Parathyroid adenoma (tissue), 2 donors: ENCODE measurements around the gene PRELID3B.

Source experiments
- H2AFZ ChIP-seq: fragments of 300-600 bp; sonication (generic); one replicate; pipeline ENCODE4 v1.7.0; 2017; ENCODE audit warnings: antibody characterized with exemption, mild to moderate bottlenecking
- H3K27ac ChIP-seq: fragments of 300-600 bp; sonication (generic); one replicate; pipeline ENCODE4 v1.7.0; 2017
- H3K27me3 ChIP-seq: fragments of 300-600 bp; sonication (generic); one replicate; pipeline ENCODE4 v1.7.0; 2017; ENCODE audit warnings: low read length; ENCODE audit not compliant: control insufficient read depth, insufficient read depth
- H3K36me3 ChIP-seq: fragments of 300-600 bp; sonication (generic); one replicate; pipeline ENCODE4 v1.7.0; 2017; ENCODE audit warnings: low read length; ENCODE audit not compliant: control insufficient read depth, insufficient read depth
- H3K4me1 ChIP-seq: fragments of 300-600 bp; sonication (generic); one replicate; pipeline ENCODE4 v1.7.0; 2017; ENCODE audit warnings: control low read depth
- H3K4me2 ChIP-seq: fragments of 300-600 bp; sonication (generic); one replicate; pipeline ENCODE4 v1.7.0; 2017; ENCODE audit warnings: low read length
- H3K4me3 ChIP-seq: fragments of 300-600 bp; sonication (generic); one replicate; pipeline ENCODE4 v1.7.0; 2017; ENCODE audit warnings: low read depth, low read length
- H3K79me2 ChIP-seq: fragments of 300-600 bp; sonication (generic); one replicate; pipeline ENCODE4 v1.7.0; 2017; ENCODE audit warnings: control low read depth
- H3K9ac ChIP-seq: fragments of 300-600 bp; sonication (generic); one replicate; pipeline ENCODE4 v1.7.0; 2017; ENCODE audit warnings: mild to moderate bottlenecking
- H3K9me3 ChIP-seq: fragments of 300-600 bp; sonication (generic); one replicate; pipeline ENCODE4 v1.7.0; 2017; ENCODE audit warnings: low read length; ENCODE audit not compliant: control insufficient read depth
- TF ChIP-seq, protein P1 (sequence below): fragments of 300-600 bp; sonication (generic); IDR thresholded peaks from one replicate; pipeline ENCODE4 v1.7.0; 2017; ENCODE audit warnings: antibody characterized with exemption, mild to moderate bottlenecking
- donor health status: primary hyperparathyroidism.

PRELID3B gene

DNA sequence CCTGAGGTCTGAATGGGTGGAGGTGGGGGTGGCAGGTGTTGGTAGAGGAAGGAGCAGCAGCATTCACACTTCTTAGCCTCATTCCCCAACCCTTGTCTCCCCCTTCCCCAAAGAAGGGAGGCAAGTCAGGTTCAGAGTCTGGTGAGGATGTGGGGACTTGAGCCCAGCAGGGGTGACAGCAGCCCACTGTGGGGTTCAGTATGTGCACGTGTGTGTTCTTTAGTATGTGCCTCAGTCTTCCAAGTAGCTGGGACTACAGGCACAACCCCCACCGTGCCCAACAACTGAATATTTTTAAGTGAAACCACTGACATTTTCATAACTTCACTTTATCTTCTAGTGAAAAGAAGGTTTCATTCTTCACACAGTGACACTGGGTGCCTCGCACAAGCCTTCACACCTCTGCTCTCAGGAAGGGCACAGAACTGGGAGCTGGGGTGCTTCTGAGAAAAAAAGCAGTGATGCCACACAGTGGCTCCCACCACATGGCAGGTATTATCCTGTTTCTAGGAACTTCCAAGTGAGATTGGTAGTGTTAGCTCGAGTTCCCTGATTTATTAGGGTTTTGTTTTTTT lies 33.4 kb upstream of the PRELID3B start:
- Histone ChIP-seq H3K4me3 (no peak overlapping the region), H3K9ac (no peak overlapping the region), H3K79me2 (no peaks in the 10 kb centered on the region), H2AFZ (no peak overlapping the region), H3K36me3 (no peaks in the 10 kb centered on the region), H3K4me1 (no peaks in the 10 kb centered on the region), H3K4me2 (no peak overlapping the region), H3K27me3 (no peaks in the 10 kb centered on the region), H3K9me3 (no peaks in the 10 kb centered on the region), H3K27ac (no peak overlapping the region)
- TF ChIP-seq, protein P1, sequence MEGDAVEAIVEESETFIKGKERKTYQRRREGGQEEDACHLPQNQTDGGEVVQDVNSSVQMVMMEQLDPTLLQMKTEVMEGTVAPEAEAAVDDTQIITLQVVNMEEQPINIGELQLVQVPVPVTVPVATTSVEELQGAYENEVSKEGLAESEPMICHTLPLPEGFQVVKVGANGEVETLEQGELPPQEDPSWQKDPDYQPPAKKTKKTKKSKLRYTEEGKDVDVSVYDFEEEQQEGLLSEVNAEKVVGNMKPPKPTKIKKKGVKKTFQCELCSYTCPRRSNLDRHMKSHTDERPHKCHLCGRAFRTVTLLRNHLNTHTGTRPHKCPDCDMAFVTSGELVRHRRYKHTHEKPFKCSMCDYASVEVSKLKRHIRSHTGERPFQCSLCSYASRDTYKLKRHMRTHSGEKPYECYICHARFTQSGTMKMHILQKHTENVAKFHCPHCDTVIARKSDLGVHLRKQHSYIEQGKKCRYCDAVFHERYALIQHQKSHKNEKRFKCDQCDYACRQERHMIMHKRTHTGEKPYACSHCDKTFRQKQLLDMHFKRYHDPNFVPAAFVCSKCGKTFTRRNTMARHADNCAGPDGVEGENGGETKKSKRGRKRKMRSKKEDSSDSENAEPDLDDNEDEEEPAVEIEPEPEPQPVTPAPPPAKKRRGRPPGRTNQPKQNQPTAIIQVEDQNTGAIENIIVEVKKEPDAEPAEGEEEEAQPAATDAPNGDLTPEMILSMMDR: no peak

DNA sequence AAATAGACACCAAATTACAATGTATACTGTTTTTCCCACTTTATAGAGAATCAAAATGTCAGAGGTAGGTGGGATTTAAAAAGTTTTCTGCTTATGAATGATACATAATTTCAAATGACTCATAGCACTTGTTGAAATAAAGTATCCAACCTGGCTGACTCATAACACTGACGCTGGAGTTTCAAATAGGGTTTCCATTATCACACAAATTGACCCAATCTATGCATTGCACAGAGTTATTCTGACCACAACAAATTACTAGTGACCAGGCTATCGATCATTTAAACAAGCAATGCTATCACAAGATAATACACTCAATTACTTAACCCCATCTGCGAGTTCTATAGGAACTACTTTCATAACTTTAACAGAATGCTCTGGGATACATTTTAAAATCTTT lies 31.9 kb upstream of the PRELID3B start:
- H3K79me2 ChIP-seq: no peaks in the 10 kb centered on the region
- no peak overlapping the region for H3K9ac ChIP-seq
- H3K36me3 ChIP-seq: no peaks in the 10 kb centered on the region
- H2AFZ ChIP-seq: no peak overlapping the region
- H3K9me3 ChIP-seq: no peaks in the 10 kb centered on the region
- H3K27me3 ChIP-seq: no peaks in the 10 kb centered on the region
- no peak overlapping the region for H3K27ac ChIP-seq
- no peak overlapping the region for H3K4me2 ChIP-seq
- H3K4me3 ChIP-seq: no peak overlapping the region
- TF ChIP-seq, protein P1: no peak
- no peaks in the 10 kb centered on the region for H3K4me1 ChIP-seq

DNA sequence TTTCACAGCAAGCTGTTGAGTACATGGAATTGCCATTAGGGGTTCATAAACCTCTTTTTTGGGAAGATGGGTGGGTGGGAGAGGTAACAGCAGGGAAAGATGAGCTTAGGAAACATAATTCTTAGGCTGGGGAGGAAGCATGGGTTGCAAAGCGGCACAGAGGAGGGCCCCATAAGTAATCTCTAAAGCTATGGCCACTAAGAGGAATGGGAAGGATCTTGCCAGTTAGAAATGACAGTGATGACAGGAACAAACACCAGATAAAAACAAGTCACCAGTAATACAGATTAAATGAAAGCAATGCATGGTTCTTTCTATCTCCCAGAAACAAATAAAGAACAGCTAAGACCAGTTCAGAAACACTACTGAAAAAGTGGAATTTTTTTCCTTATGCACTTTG lies 31.0 kb upstream of the PRELID3B start:
- no peaks in the 10 kb centered on the region for H3K36me3 ChIP-seq
- no peak overlapping the region for H3K9ac ChIP-seq
- no peaks in the 10 kb centered on the region for H3K27me3 ChIP-seq

DNA sequence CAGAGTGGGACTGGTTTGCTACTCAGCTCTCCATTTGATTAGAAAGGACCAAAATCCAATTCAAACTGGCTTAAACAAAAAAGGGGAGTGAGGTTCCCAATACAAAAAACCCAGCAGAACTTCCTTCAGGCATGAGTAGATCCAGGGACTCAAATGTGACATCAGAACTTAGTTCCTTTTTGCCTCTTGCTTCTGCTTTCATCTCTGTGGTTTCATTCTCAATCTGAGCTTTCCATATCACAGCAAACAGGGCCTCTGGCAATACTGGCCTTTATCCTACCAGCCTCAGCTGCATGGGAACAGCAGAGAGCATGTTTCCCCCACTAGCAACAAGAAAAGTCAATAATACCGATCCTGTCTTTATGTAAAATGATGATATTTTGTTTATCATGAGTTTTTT lies 28.6 kb upstream of the PRELID3B start:
- H3K9ac ChIP-seq: no peak overlapping the region
- no peak overlapping the region for H3K27ac ChIP-seq
- TF ChIP-seq, protein P1: no peak
- H3K36me3 ChIP-seq: no peaks in the 10 kb centered on the region
- H3K4me3 ChIP-seq: no peak overlapping the region
- no peak overlapping the region for H3K4me2 ChIP-seq
- no peaks in the 10 kb centered on the region for H3K4me1 ChIP-seq
- H3K9me3 ChIP-seq: no peaks in the 10 kb centered on the region
- no peaks in the 10 kb centered on the region for H3K79me2 ChIP-seq
- no peaks in the 10 kb centered on the region for H3K27me3 ChIP-seq
- no peak overlapping the region for H2AFZ ChIP-seq

More for the DNA sequence above, 31.0 kb upstream of the PRELID3B start:
- Histone ChIP-seq H3K4me2 (no peak overlapping the region), H3K79me2 (no peaks in the 10 kb centered on the region), H3K27ac (no peak overlapping the region), H2AFZ (no peak overlapping the region), H3K4me1 (no peaks in the 10 kb centered on the region), H3K4me3 (no peak overlapping the region), H3K9me3 (no peaks in the 10 kb centered on the region)
- TF ChIP-seq, protein P1: no peak

DNA sequence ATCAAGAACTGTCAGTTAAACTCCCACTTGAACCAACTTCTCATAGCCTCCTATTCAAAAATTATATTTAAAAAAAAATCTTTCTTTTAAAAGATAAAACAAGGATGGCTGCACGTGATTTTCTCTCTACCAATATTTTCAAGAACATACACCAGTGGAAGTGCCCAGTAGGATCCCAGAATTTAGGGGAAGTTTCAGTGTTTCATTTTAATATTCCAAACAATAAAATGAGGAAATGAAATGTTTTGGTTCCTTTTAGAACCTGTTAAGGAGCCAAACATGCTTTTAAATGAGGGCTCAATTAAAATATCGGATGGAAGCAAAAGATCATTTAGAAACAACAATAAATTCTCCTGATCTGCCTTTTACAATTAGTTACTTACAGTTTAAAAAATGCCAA lies 26.4 kb upstream of the PRELID3B start:
- no peaks in the 10 kb centered on the region for H3K9me3 ChIP-seq
- H3K36me3 ChIP-seq: no peaks in the 10 kb centered on the region
- no peaks in the 10 kb centered on the region for H3K4me1 ChIP-seq
- H3K4me2 ChIP-seq: no peak overlapping the region
- no peak overlapping the region for H3K9ac ChIP-seq
- no peak overlapping the region for H2AFZ ChIP-seq
- TF ChIP-seq, protein P1: no peak
- H3K27me3 ChIP-seq: no peaks in the 10 kb centered on the region
- no peak overlapping the region for H3K4me3 ChIP-seq
- H3K79me2 ChIP-seq: no peaks in the 10 kb centered on the region
- no peak overlapping the region for H3K27ac ChIP-seq
